GM10266 (cell line): ENCODE measurements around the gene SLC13A5.
"Not testable (repeated sequence)": the region's sequence is repeated elsewhere in the genome, so short reads cannot be mapped to it uniquely, and the experiment has no call there.

ENCODE experiments used
- DNase-seq: peaks from one replicate; pipeline ENCODE4 v3.0.0; 2012; ENCODE audit errors: extremely low spot score
- CTCF ChIP-seq: IDR thresholded peaks from 2 replicates; pipeline ENCODE4 v1.5.1; 2012; ENCODE audit warnings: mild to moderate bottlenecking, low read depth; ENCODE audit not compliant: control insufficient read depth, insufficient read depth; ENCODE audit errors: missing control alignments

SLC13A5 gene

GRCh38 chr17:6701719-6702118 lies 11.4 kb downstream of the SLC13A5 start:
- DNase-seq = peak; percentile 70
- peak; percentile 42 for TF ChIP-seq CTCF

GRCh38 chr17:6700948-6701307 lies 12.2 kb downstream of the SLC13A5 start:
- no peak for DNase-seq
- TF ChIP-seq CTCF = no peak

- TF ChIP-seq CTCF = no peak
- DNase-seq = no peak
These were observed 12.9 kb downstream of the SLC13A5 start for GRCh38 chr17:6699997-6700947.

GRCh38 chr17:6698004-6698403 lies 15.2 kb downstream of the SLC13A5 start:
- TF ChIP-seq CTCF = no peak
- DNase-seq = no peak

GRCh38 chr17:6696906-6697305 lies 16.3 kb downstream of the SLC13A5 start:
- no peak for TF ChIP-seq CTCF
- no peak for DNase-seq

- TF ChIP-seq CTCF = no peak
- no peak for DNase-seq
These were observed 17.6 kb downstream of the SLC13A5 start for GRCh38 chr17:6695565-6695964.

- no peak for DNase-seq
- TF ChIP-seq CTCF = no peak
These were observed 18.1 kb downstream of the SLC13A5 start for GRCh38 chr17:6695051-6695450.

GRCh38 chr17:6691958-6692357 lies 21.2 kb downstream of the SLC13A5 start:
- DNase-seq = not testable (repeated sequence)
